ENCODE results near the gene LBHD2. TPM values are rescaled to one million over a fixed set of nuclear protein-coding genes. Genes with fewer than 3 reads are reported as not detected.

The LBHD2 gene
- total RNA-seq, 2 donors from 2014 or later, result not detected

GRCh38 chr14:103100281-103101121 is 16.5 kb downstream of the LBHD2 start:
- Mint-ChIP-seq H3K4me1 (peaks cover 6% of the 10 kb centered on the region), H3K36me3 (ENCODE audit: low read depth) (no peaks in the 10 kb centered on the region), H3K27ac (no peak overlapping the region), H3K9me3 (peaks cover 3% of the 10 kb centered on the region), H3K27me3 (ENCODE audit: insufficient read depth) (peaks cover 46% of the 10 kb centered on the region), H3K4me3 (no peak overlapping the region)
- 85% methylated on average over 21 to 25 of the region's 25 CpGs for WGBS, 2 experiments (ENCODE audit: insufficient coverage in 1 of 2, insufficient read length in 1 of 2)
- Histone ChIP-seq H3K4me3 (ENCODE audit: low read length) (no peak overlapping the region), H3K9ac (ENCODE audit: extremely low read depth, low read length, poor library complexity, severe bottlenecking) (no peak overlapping the region), H3K27ac (ENCODE audit: low read depth, low read length) (no peak overlapping the region), H3K9me3 (ENCODE audit: control insufficient read depth, low read length) (no peaks in the 10 kb centered on the region), H3K27me3 (ENCODE audit: control insufficient read depth, insufficient read depth, low read length, poor library complexity, severe bottlenecking) (peaks cover 26% of the 10 kb centered on the region), H3K4me1 (ENCODE audit: control insufficient read depth, insufficient read depth, low read length) (peaks cover 8% of the 10 kb centered on the region), H3K36me3 (ENCODE audit: control insufficient read depth, insufficient read depth, low read length) (no peaks in the 10 kb centered on the region)
- no peak for DNase-seq
- no peak for TF ChIP-seq CTCF (conservative IDR thresholded peaks at IDR 0.05)

GRCh38 chr14:103101257-103101962 is 17.4 kb downstream of the LBHD2 start:
- peaks cover 8% of the 10 kb centered on the region for H3K4me1 ChIP-seq (ENCODE audit: control insufficient read depth, insufficient read depth, low read length)
- no peak overlapping the region for H3K4me3 Mint-ChIP-seq
- TF ChIP-seq CTCF (conservative IDR thresholded peaks at IDR 0.05), result no peak

GRCh38 chr14:103101963-103102688 is 18.1 kb downstream of the LBHD2 start:
- H3K27me3 Mint-ChIP-seq (ENCODE audit: insufficient read depth), result peaks cover 45% of the 10 kb centered on the region
- TF ChIP-seq CTCF (conservative IDR thresholded peaks at IDR 0.05), result no peak

More at GRCh38 chr14:103101257-103101962, 17.4 kb downstream of the LBHD2 start:
- H3K9me3 ChIP-seq (ENCODE audit: control insufficient read depth, low read length), result no peaks in the 10 kb centered on the region
- Mint-ChIP-seq H3K9me3 (peaks cover 3% of the 10 kb centered on the region), H3K4me1 (peaks cover 6% of the 10 kb centered on the region), H3K36me3 (ENCODE audit: low read depth) (no peaks in the 10 kb centered on the region), H3K27ac (no peak overlapping the region), H3K27me3 (ENCODE audit: insufficient read depth) (peaks cover 49% of the 10 kb centered on the region)
- no peak overlapping the region for H3K4me3 ChIP-seq (ENCODE audit: low read length)
- peaks cover 26% of the 10 kb centered on the region for H3K27me3 ChIP-seq (ENCODE audit: control insufficient read depth, insufficient read depth, low read length, poor library complexity, severe bottlenecking)
- 91 to 92% methylated on average over 8 to 11 of the region's 11 CpGs for WGBS, 2 experiments (ENCODE audit: insufficient coverage in 1 of 2, insufficient read length in 1 of 2)
- no peak overlapping the region for H3K27ac ChIP-seq (ENCODE audit: low read depth, low read length)
- H3K36me3 ChIP-seq (ENCODE audit: control insufficient read depth, insufficient read depth, low read length), result no peaks in the 10 kb centered on the region
- no peak overlapping the region for H3K9ac ChIP-seq (ENCODE audit: extremely low read depth, low read length, poor library complexity, severe bottlenecking)
- no peak for DNase-seq

More at GRCh38 chr14:103101963-103102688, 18.1 kb downstream of the LBHD2 start:
- Histone ChIP-seq H3K27ac (ENCODE audit: low read depth, low read length) (no peak overlapping the region), H3K4me1 (ENCODE audit: control insufficient read depth, insufficient read depth, low read length) (peaks cover 8% of the 10 kb centered on the region), H3K27me3 (ENCODE audit: control insufficient read depth, insufficient read depth, low read length, poor library complexity, severe bottlenecking) (peaks cover 26% of the 10 kb centered on the region), H3K36me3 (ENCODE audit: control insufficient read depth, insufficient read depth, low read length) (no peaks in the 10 kb centered on the region), H3K9me3 (ENCODE audit: control insufficient read depth, low read length) (no peaks in the 10 kb centered on the region), H3K4me3 (ENCODE audit: low read length) (no peak overlapping the region), H3K9ac (ENCODE audit: extremely low read depth, low read length, poor library complexity, severe bottlenecking) (no peak overlapping the region)
- peaks cover 6% of the 10 kb centered on the region for H3K4me1 Mint-ChIP-seq
- WGBS, 2 experiments (ENCODE audit: insufficient coverage in 1 of 2, insufficient read length in 1 of 2), result 94 to 97% methylated on average over 59 to 85 of the region's 85 CpGs
- no peak overlapping the region for H3K4me3 Mint-ChIP-seq
- no peak for DNase-seq
- peaks cover 3% of the 10 kb centered on the region for H3K9me3 Mint-ChIP-seq
- no peaks in the 10 kb centered on the region for H3K36me3 Mint-ChIP-seq (ENCODE audit: low read depth)
- no peak overlapping the region for H3K27ac Mint-ChIP-seq

Data from endodermal cell (in vitro differentiated cells).